NOMO-1 (cell line): ENCODE results near the gene GSTM2.

Experiments
- DNase-seq, 2 experiments: peaks; one replicate each; lab custom pipeline; 2025; ENCODE audit not compliant: unreplicated experiment in 2 of 2; lab: John Stamatoyannopoulos, UW

Gene GSTM2

DNA sequence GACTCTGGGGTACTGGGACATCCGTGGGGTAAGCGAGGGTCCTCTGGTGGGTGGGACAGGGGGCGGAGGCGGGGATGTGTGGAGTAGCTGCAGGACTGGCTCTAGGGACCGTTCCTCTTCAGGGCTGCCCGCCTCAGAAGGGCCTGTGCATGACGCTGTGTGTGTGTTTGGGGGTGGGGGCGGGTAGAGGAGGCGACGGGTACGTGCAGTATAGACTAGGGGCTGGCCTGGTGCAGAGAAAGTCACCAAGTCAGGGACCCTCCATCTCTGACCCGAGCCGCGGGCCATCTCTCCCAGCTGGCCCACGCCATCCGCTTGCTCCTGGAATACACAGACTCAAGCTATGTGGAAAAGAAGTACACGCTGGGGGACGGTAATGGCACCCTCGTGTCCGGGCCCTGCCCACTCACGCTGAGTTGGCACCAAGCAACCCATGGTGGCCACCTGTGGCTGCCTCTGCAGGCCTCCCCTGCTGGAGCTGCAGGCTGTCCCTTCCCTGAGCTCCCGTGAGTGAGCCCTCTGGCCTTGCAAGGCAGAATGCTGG, 44.5 kb downstream of the GSTM2 start:
- no peak for DNase-seq

- DNase-seq, result no peak
These were observed 45.8 kb downstream of the GSTM2 start for GRCh38 chr1:109713636-109714035.

DNA sequence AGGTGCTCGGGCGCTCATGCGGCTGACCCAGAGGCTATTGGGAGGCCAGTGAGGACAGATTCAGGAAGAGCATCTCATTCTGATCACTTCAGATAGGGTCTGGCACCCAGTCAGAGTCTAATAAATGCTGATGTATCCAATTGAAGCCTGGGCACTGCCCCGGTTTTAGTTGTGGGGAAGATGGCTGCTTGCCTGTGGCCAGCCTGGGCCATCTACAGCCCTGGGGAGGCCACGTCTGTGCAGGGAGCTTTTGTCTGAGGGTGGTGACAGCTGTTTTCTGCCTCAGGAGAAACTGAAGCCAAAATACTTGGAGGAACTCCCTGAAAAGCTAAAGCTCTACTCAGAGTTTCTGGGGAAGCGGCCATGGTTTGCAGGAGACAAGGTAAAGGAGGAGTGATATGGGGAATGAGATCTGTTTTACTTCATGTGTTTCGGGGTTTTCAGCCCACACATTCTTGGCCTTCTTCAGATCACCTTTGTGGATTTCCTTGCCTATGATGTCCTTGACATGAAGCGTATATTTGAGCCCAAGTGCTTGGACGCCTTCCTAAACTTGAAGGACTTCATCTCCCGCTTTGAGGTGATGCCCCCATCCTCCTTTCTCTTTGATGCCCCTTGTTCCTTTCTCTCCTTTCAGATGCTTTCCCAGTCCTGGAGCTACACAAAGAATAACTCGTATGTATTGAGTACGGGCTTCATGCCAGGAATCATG, 47.0 kb downstream of the GSTM2 start:
- DNase-seq, result no peak

DNA sequence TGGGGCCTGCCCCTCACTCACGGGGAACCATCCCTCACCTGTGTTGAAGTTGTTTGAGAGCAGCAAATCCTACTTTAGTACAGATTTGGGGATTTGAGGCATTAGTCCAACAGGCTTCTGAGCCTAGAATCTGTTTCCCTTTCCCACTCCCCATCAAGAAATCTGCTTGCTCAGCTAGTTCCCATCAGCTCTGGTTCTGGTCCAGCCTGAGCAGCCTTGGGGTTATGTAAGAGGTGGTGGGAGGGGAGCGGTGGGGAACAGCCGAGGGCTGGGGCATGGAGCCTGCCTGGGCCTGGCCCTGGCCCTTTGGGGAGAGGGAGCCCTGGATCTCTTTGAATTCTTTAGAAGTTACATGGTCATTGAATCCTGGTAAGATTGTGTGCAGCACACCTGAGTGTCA, 48.3 kb downstream of the GSTM2 start:
- DNase-seq, result no peak

DNA sequence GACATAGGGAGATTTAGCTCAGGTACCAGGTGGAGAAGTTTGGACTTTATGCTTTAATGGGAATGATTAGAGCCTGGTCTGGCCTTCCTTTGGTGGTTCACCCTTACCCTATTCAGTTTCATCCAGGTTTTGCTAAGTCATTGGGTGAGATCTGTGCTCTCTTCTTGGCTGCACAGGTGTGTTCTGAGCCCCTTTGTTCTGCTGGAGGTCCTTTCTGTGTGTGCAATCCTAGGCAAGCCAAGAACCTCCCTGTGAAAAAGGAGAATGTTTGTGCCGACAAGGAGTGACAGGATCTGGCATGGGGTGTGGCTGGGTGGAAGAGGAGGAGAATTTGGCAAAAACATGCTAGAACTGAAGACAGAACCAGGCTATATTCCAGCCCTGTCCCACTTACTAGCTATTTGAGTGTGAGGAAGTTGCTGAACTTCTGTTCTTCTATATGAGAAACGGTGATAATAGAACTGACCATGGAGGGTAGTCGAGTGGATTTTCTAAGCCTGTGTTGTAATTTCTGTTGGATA, 48.8 kb downstream of the GSTM2 start:
- DNase-seq, result no peak

GRCh38 chr1:109717729-109718128, 49.9 kb downstream of the GSTM2 start:
- DNase-seq, result no peak

DNA sequence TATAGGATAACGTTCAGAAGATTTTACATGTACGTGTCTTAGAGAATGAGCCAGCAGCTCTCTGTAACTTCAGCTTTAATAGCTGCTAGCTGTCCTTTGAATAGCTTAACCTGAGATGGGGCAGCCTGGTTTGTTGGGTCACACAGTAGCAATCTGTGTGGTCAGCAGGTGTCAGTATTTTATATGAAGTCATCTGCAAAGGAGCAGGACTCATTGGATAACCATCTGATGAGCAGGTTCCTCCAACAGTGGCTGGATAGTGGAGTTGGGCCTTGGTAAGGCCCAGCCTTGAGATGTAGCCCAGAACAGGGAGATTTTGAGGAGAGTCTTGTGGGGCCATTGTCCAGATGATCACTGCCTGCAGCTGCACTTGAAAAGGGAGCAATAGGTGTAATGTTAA, 50.6 kb downstream of the GSTM2 start:
- DNase-seq, result no peak

DNA sequence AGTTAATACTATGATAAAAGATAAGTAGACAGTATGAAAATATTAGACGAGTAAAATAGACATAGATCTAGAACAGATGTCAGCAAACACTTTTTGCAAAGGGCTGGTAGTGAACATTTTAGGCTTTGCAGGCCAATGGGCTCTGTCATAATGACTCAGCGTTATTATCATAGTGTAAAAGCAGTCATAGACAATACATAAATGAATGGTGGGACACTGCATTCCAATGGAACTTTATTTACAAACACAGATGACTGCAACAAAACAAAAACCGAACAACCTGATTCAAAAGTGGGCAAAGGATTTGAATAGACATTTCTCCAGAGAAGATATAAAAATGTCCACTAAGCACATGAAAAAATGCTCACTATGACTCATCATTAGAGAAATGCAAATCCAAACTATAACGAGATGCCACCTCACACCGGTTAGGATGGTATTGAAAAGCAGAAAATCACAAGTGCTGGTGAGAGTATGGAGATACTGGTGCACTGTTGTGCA, 51.5 kb downstream of the GSTM2 start:
- DNase-seq, result no peak

DNA sequence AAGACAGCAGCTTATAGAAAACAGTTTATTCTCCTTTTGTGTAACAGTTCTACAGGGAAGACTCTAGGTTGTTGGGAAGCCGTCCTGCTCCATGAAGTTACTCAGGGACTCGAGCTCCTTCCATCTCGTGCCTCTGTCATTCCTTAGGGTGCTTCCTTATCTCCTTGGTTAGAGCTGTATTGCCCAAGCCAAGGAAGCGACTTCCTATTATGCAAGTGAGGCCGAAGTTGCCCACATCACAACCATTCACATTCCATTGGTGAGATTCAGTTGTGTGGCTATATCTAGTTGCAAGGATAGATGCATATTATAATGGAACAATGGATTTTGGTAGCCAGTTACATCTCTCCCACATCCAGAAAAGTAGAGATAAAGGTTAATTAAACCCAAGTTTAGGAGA, 53.2 kb downstream of the GSTM2 start:
- DNase-seq, result no peak

DNA sequence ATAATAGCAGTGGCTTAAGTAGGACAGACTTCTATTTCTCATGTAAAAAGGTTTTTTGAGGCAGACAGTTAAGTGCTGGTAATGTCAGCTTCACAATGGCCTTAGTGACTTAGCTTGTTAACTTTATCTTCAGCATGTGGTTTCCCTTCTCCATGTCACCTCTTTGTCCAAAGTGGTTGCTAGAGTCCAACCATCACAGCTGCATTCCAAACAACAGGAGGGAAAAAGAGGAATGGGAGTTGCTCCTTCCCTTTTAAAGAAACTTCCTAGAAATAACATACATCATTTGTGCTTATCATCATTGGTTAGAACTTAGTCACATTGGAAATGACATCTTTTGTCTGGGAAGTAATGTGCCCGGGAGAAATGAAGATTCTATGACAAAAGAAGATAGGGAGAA, 54.1 kb downstream of the GSTM2 start:
- DNase-seq, result no peak

- no peak for DNase-seq
These were observed 55.2 kb downstream of the GSTM2 start for GRCh38 chr1:109722908-109723691.
